Cardiac muscle cell (in vitro differentiated cells and primary cell): ENCODE data around the gene VPS54. TPM values are rescaled to one million over a fixed set of nuclear protein-coding genes. Genes with fewer than 3 reads are reported as not detected.

ENCODE experiments used
- DNase-seq, 2 donors: peaks; one replicate each; pipeline versions ENCODE4 v3.0.0 to v3.0.0-alpha.2; 2010 to 2017; ENCODE audit warnings: low read depth in 1 of 2, low spot score in 1 of 2
- H3K27ac ChIP-seq: fragments of 200-600 bp; sonication (generic); 2 replicates; pipeline ENCODE4 v1.5.1; 2016
- H3K27me3 ChIP-seq: fragments of 200-600 bp; sonication (generic); 2 replicates; pipeline ENCODE4 v1.6.0; 2016; ENCODE audit warnings: control low read depth
- H3K36me3 ChIP-seq: fragments of 200-600 bp; sonication (generic); 2 replicates; pipeline ENCODE4 v1.5.1; 2016; ENCODE audit warnings: control low read depth
- H3K4me1 ChIP-seq: fragments of 200-600 bp; sonication (generic); 2 replicates; pipeline ENCODE4 v1.8.1; 2017; ENCODE audit warnings: low read depth, mild to moderate bottlenecking, mixed run types
- H3K4me3 ChIP-seq: fragments of 200-600 bp; sonication (generic); 2 replicates; pipeline ENCODE4 v1.5.1; 2016; ENCODE audit warnings: mild to moderate bottlenecking
- H3K9me3 ChIP-seq: fragments of 200-600 bp; sonication (generic); 2 replicates; pipeline ENCODE4 v1.5.1; 2017; ENCODE audit warnings: low read depth, mild to moderate bottlenecking, control low read depth
- polyA plus RNA-seq: library from polyadenylated mRNA; unstranded; fragments of >200 nt; fragmentation: Nextera tagmentation; extraction: Ambion mirVana; gene quantifications from 2 replicates; pipeline ENCODE4 v1.2.1, GENCODE V29; 2016
- total RNA-seq: library from RNA; depleted of rRNA; stranded (reverse); fragments of >200 nt; gene quantifications from 2 replicates; pipeline ENCODE4 v1.2.3, GENCODE V29; 2016
- TF ChIP-seq, protein P1 (sequence below): IDR thresholded peaks from 2 replicates; pipeline ENCODE4 v1.5.1; 2012; ENCODE audit warnings: low read depth, mild to moderate bottlenecking, low read length

The VPS54 gene
- total and polyA plus RNA-seq, 2 experiments from 2014 or later = 18.7 to 22.4 TPM

DNA sequence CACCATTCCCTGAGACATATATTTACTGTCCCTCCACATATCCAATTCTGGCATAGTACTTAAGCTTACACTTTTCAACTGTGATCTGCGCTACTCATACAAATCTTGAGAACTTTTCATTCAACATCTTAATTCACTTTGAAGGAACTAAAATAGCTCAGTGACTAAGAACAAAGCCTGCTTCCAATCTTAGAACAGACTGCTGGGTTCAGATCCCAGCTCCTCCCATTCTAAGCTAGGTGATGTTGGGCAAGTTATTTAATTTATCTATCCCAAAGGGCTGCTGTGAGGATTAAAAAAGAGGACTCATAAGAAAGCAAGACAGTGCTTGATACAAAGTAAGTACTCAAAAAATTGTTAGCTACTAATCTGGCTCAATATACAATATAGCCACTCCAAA lies 119.6 kb downstream of the VPS54 start:
- no peaks in the 10 kb centered on the region for H3K9me3 ChIP-seq
- H3K36me3 ChIP-seq = peaks cover 24% of the 10 kb centered on the region

DNA sequence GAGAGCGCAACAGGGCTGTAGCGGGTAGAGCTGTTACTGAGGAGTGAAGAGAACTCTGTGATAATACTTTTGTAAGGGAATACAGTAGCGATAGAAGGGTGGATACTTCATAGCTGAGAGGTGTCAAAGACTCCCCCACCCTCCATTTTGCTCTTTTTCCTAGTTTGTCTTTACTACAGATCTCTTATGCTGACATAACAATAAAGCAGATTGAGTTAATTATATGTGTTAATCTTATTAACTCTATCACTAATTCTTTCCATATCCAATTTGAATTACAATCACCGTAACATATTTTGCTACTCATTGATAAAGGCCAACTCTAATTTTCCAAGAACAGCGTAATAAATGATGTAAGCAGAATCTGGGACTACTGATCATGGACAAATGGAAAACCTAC lies 120.4 kb downstream of the VPS54 start:
- peaks cover 30% of the 10 kb centered on the region for H3K36me3 ChIP-seq
- H3K27ac ChIP-seq = peak overlapping the region; percentile 49
- H3K9me3 ChIP-seq = no peaks in the 10 kb centered on the region
- H3K4me1 ChIP-seq = peaks cover 11% of the 10 kb centered on the region
- H3K4me3 ChIP-seq = no peak overlapping the region
- no peak for DNase-seq
- no peaks in the 10 kb centered on the region for H3K27me3 ChIP-seq
- TF ChIP-seq, protein P1, sequence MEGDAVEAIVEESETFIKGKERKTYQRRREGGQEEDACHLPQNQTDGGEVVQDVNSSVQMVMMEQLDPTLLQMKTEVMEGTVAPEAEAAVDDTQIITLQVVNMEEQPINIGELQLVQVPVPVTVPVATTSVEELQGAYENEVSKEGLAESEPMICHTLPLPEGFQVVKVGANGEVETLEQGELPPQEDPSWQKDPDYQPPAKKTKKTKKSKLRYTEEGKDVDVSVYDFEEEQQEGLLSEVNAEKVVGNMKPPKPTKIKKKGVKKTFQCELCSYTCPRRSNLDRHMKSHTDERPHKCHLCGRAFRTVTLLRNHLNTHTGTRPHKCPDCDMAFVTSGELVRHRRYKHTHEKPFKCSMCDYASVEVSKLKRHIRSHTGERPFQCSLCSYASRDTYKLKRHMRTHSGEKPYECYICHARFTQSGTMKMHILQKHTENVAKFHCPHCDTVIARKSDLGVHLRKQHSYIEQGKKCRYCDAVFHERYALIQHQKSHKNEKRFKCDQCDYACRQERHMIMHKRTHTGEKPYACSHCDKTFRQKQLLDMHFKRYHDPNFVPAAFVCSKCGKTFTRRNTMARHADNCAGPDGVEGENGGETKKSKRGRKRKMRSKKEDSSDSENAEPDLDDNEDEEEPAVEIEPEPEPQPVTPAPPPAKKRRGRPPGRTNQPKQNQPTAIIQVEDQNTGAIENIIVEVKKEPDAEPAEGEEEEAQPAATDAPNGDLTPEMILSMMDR = no peak

More for the DNA sequence above, 119.6 kb downstream of the VPS54 start:
- Histone ChIP-seq H3K4me3 (no peak overlapping the region), H3K27me3 (no peaks in the 10 kb centered on the region), H3K27ac (peak overlapping the region; percentile 49), H3K4me1 (peaks cover 11% of the 10 kb centered on the region)
- TF ChIP-seq, protein P1 = no peak
- no peak for DNase-seq

DNA sequence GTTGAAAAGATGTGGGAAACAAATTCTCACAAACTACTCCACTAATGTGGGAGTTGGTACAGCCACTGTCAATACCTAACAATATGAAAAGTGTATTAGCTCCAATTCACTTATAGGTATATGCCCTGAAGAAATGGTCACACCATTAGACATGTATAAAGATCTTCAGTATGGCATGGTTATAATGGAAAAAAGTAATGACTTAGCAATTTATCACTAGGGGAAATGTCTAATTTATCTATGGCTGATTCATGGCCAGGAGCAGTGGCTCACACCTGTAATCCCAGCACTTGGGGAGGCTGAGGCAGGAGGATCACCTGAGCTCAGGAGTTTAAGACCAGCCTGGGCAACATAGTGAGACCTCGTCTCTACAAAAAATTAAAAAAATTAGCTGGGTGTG lies 125.1 kb downstream of the VPS54 start:
- DNase-seq = no peak
- no peak overlapping the region for H3K27ac ChIP-seq
- no peaks in the 10 kb centered on the region for H3K27me3 ChIP-seq
- no peaks in the 10 kb centered on the region for H3K9me3 ChIP-seq
- TF ChIP-seq, protein P1 = no peak
- peaks cover 77% of the 10 kb centered on the region for H3K36me3 ChIP-seq
- H3K4me1 ChIP-seq = peaks cover 4% of the 10 kb centered on the region
- H3K4me3 ChIP-seq = no peak overlapping the region

DNA sequence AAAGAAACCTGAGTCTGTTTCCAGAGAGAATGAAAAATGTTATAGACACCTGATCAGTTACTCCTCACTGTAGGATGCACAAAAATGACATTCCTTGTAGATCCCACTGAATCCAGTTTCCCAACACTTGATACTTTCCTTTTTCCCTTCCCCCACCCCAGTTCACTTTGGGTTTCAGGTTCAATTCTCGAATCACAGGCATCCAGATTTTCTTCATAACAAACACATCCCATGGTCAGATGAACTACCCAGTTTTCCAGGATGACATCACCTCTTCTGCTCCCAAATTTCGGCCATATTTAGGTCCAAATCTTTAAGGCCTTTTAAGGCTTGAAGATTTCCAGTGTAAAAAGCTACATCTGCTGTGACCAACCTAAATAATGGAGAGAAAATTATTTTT lies 126.1 kb downstream of the VPS54 start:
- Histone ChIP-seq H3K27me3 (no peaks in the 10 kb centered on the region), H3K4me3 (no peak overlapping the region), H3K4me1 (no peaks in the 10 kb centered on the region), H3K36me3 (peaks cover 78% of the 10 kb centered on the region), H3K9me3 (no peaks in the 10 kb centered on the region), H3K27ac (peak overlapping the region; percentile 45)
- TF ChIP-seq, protein P1 = no peak
- DNase-seq = no peak

DNA sequence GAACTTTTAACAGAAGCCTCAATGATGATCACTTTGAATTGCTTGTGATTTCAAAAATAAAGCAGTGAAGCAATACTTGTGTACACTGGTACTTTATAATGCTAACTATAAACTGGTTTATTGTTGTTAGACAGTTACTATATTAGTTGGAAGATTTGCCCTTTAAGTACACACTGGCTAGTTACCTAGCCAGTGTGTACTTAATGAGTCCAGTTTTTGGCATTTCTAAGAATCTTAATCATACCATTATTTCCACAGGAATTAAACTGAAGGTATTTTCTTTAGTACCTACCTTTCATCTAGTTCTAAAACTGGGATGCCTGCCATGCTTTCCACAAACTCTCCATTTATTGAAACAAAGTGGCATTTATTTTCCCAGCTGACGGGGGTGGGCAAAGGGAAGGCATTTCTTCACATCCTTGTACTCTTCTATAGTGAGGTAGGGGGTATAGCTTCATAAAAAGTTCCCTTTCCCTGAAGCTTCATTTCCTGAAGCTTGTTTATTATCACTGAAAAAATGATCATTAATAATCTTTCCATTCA lies 127.7 kb downstream of the VPS54 start:
- Histone ChIP-seq H3K27ac (peak overlapping the region; percentile 3), H3K36me3 (peaks cover 76% of the 10 kb centered on the region)

More for the DNA sequence above, 127.7 kb downstream of the VPS54 start:
- no peak for DNase-seq
- H3K4me1 ChIP-seq = no peaks in the 10 kb centered on the region
- no peak overlapping the region for H3K4me3 ChIP-seq
- H3K27me3 ChIP-seq = no peaks in the 10 kb centered on the region
- no peaks in the 10 kb centered on the region for H3K9me3 ChIP-seq
- TF ChIP-seq, protein P1 = no peak
